HepG2 (cell line): ENCODE measurements around the gene NAV1.

Experiments
- BHLHE40 ChIP-seq: IDR thresholded peaks from 2 replicates; pipeline ENCODE4 v1.6.1; 2011; ENCODE audit warnings: low read length, improper control_type of control experiment
- CTCF ChIP-seq: sonication (generic); formaldehyde crosslinking; IDR thresholded peaks from 2 replicates; pipeline ENCODE4 v1.5.0; 2020; ENCODE audit warnings: mild to moderate bottlenecking, missing genetic modification reagents, moderate library complexity
- MED13 ChIP-seq: sonication (generic); formaldehyde crosslinking; IDR thresholded peaks from 2 replicates; pipeline ENCODE4 v1.5.0; 2020; ENCODE audit warnings: missing genetic modification reagents
- MYC ChIP-seq: sonication (generic); formaldehyde crosslinking; IDR thresholded peaks from 2 replicates; pipeline ENCODE4 v1.9.0; 2021; ENCODE audit warnings: missing genetic modification reagents, borderline replicate concordance
- POLR2AphosphoS5 ChIP-seq: IDR thresholded peaks from 2 replicates; pipeline ENCODE4 v1.6.1; 2012; ENCODE audit warnings: low read depth, low read length
- REPIN1 ChIP-seq: sonication (generic); formaldehyde crosslinking; IDR thresholded peaks from 2 replicates; pipeline ENCODE4 v1.8.0; 2022; ENCODE audit warnings: missing genetic modification reagents, low read depth, mild to moderate bottlenecking, borderline replicate concordance
- STAG1 ChIP-seq: sonication (generic); formaldehyde crosslinking; IDR thresholded peaks from 2 replicates; pipeline ENCODE4 v1.4.0; 2020; ENCODE audit warnings: missing genetic modification reagents
- U2AF1 ChIP-seq: fragments of 200-400 bp; formaldehyde crosslinking; optimal IDR thresholded peaks from 2 replicates; pipeline ENCODE3; 2017; ENCODE audit warnings: mild to moderate bottlenecking, low read depth, low read length
- ZSCAN25 ChIP-seq: sonication (generic); formaldehyde crosslinking; IDR thresholded peaks from 2 replicates; pipeline ENCODE4 v1.8.0; 2022; ENCODE audit warnings: mild to moderate bottlenecking, missing genetic modification reagents

GRCh38 chr1:201515062-201515750, 23.7 kb upstream of the NAV1 start:
- TF ChIP-seq CTCF (CRISPR knock-in tag) (no peak), U2AF1 (no peak), POLR2AphosphoS5 (no peak), REPIN1 (no peak), BHLHE40 (no peak), MYC (no peak), ZSCAN25 (CRISPR knock-in tag) (no peak), STAG1 (CRISPR knock-in tag) (no peak), MED13 (CRISPR knock-in tag) (no peak)
